C4-2B (cell line): ENCODE results near the gene AIFM3.

ENCODE experiments used
- H3K27ac ChIP-seq: fragments of 450-650 bp; 2 replicates; pipeline ENCODE4 v1.5.1; 2017
- ZFX ChIP-seq: fragments of 450-650 bp; IDR thresholded peaks from 2 replicates; pipeline ENCODE4 v1.6.1; 2017
- TF ChIP-seq, protein P1 (sequence below): fragments of 450-650 bp; conservative IDR thresholded peaks from 2 replicates; pipeline ENCODE4 v1.5.1; 2017; ENCODE audit warnings: mild to moderate bottlenecking

AIFM3 gene

DNA sequence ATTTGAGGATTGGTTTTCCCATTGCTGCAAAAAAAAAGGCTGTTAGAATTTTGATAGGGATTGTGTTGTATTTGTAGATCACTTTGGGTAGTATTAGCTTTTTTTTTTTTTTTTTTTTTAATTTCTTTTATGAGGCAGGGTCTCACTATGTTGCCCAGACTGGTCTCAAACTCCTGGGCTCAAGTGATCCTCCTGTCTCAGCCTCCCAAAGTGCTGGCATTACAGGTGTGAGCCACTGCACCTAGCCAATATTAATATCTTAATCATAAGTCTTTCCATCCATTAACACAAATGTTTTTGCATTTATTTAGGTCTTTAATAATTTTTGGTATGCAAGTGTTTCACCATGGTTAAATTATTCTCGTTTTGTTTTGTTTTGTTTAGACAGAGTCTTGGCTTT lies 23.0 kb upstream of the AIFM3 start:
- no peak overlapping the region for H3K27ac ChIP-seq
- no peak for TF ChIP-seq ZFX
- TF ChIP-seq, protein P1, sequence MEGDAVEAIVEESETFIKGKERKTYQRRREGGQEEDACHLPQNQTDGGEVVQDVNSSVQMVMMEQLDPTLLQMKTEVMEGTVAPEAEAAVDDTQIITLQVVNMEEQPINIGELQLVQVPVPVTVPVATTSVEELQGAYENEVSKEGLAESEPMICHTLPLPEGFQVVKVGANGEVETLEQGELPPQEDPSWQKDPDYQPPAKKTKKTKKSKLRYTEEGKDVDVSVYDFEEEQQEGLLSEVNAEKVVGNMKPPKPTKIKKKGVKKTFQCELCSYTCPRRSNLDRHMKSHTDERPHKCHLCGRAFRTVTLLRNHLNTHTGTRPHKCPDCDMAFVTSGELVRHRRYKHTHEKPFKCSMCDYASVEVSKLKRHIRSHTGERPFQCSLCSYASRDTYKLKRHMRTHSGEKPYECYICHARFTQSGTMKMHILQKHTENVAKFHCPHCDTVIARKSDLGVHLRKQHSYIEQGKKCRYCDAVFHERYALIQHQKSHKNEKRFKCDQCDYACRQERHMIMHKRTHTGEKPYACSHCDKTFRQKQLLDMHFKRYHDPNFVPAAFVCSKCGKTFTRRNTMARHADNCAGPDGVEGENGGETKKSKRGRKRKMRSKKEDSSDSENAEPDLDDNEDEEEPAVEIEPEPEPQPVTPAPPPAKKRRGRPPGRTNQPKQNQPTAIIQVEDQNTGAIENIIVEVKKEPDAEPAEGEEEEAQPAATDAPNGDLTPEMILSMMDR: no peak

DNA sequence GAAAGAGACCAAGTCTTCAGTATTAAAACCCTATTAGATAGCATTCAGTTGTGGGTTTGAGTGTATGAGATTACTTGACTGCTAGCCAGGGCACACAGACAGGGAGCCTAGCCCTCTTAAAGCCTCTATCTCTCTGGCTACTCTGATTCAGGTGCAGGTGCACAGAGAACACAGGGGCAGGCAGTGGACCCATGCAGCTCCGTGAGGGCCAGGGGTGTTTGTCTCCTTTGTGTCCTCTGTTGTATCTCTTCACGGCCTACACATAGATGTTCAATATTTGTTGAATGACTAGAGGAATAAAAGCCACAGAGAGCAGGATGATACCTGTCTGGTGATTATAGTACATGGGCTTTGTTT lies 21.5 kb upstream of the AIFM3 start:
- H3K27ac ChIP-seq: no peak overlapping the region
- TF ChIP-seq, protein P1: no peak
- TF ChIP-seq ZFX: no peak

DNA sequence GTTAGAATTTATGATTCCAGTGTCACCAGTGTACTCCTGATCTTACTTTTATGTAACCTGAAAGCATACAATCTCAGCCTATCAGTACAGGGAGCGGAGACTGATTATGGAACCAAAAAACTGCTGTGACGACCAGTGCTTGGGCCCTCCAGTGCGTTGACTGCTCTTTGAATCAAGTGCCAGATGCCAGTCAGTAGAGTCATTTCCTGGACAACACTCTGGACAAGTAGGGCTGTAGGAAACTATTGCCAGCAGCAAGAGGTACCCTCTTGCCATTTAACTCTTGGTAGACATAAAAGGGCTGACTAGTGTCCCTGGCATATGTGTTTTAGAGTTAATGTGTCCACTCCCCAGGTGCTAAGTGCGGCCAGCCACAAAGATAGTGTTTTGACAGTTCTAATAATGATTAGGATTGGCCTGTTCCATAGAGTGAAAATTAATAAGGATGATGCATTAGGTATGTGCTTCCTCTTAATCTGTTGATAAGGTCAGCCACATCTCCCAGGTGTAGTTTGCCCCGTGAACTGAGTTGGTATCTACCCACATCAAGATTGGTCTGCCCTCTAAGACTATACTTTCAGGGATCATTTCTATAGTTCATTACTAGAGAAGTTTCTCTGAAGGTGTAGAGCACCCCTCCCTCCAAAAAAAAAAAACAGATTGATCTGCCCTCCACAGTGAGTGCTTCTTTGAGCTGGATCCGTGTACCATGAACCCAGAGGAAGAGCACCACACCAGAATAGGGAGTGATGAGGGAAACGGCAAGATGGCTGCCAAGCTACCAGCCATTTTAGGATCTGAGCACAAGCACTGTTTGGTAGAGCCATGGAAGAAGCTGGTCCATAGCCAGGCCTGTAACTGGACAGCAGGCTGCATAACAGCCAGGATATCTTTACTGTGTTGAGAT lies 20.7 kb upstream of the AIFM3 start:
- no peak overlapping the region for H3K27ac ChIP-seq

DNA sequence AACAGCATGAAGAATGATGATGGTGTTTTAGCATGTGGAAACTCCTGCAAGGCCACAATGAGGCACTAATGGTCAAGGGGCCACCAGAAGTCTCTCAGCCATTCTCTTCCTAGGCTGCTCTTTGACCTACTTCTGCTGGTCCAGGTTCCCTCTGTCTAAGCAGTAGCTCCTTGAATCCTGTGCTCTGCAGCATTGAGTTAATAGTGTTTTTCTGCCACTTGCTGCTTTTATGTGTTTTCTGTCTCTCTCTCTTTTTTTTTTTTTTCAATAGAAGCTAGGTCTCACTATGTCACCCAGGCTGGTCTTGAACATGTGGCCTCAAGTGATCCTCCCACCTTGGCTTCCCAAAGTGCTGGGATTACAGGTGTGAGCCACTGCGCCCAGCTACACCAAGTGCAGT lies 20.1 kb upstream of the AIFM3 start:
- TF ChIP-seq, protein P1: no peak
- no peak for TF ChIP-seq ZFX
- H3K27ac ChIP-seq: no peak overlapping the region

More for the DNA sequence above, 20.7 kb upstream of the AIFM3 start:
- TF ChIP-seq, protein P1: no peak
- no peak for TF ChIP-seq ZFX

DNA sequence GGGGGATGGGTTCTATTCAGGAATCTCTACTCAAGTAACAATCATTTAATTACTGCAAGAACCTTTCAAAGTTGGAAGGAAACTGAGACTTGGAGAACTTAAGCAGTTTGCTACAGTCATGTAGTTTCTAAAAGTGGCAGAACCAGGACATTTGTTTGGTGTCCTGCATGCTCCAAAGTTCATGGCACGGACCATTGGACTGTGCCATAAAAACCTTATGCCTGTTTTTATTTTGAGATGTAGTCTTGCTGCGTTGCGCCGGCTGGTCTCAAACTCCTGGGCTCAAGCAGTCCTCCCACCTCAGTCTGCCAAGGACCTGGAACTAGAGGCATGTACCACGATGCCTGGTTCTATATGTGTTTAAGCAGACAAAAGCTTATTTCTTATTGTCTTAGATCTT lies 18.6 kb upstream of the AIFM3 start:
- no peak overlapping the region for H3K27ac ChIP-seq

DNA sequence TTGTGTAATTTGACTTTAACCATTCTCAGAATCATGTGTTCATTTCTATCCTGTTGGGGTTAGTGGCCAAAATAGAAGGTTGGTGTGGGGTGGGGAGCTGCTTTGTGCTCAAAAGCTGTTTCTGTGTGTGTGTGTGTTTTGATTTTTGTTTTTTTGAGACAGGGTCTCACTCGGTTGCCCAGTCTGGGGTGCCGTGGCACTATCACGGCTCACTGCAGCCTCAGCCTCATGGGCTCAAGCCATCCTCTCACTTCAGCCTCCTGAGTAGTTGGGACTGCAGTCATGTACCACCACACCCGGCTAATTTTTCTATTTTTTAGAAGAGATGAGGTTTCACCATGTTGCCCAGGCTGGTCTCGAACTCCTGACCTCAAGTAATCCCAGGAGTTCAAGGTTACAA lies 18.1 kb upstream of the AIFM3 start:
- TF ChIP-seq ZFX: no peak
- TF ChIP-seq, protein P1: no peak
- no peak overlapping the region for H3K27ac ChIP-seq

More for the DNA sequence above, 18.6 kb upstream of the AIFM3 start:
- no peak for TF ChIP-seq ZFX
- TF ChIP-seq, protein P1: no peak

DNA sequence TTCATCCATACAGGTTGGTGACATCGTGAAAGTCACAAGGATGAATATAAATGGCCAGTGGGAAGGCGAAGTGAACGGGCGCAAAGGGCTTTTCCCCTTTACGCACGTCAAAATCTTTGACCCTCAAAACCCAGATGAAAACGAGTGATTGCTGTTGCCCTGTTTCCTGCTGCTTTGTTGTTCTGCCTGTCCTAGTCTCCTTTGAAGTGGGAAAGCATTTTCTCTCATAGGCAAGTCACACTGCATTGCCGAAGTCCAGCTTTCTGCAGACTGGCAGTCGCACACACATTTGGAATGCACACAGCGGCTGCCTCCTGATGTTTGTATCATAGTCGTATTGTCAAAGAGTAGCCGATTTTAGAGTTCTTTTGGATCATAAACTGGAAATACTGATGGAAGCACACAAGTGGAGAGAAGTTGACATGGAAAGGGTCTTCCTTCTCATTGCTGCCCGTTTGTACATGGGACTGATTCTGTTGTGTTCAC lies 17.3 kb upstream of the AIFM3 start:
- no peak for TF ChIP-seq ZFX
- TF ChIP-seq, protein P1: no peak
- no peak overlapping the region for H3K27ac ChIP-seq
